Smooth muscle cell of the brain vasculature (primary cell): ENCODE data around the gene PPP2R1A.
"Not testable (repeated sequence)": the region's sequence is repeated elsewhere in the genome, so short reads cannot be mapped to it uniquely, and the experiment has no call there.

Experiments
- DNase-seq: peaks from one replicate; pipeline ENCODE4 v3.0.0-alpha.2; 2012; ENCODE audit warnings: low read depth, low spot score

PPP2R1A gene

GRCh38 chr19:52200755-52201391, 11.0 kb downstream of the PPP2R1A start:
- DNase-seq, result not testable (repeated sequence)

- DNase-seq, result no peak
Observed at GRCh38 chr19:52206481-52206880, 16.6 kb downstream of the PPP2R1A start.

GRCh38 chr19:52211203-52211602, 21.4 kb downstream of the PPP2R1A start:
- DNase-seq, result no peak

- no peak for DNase-seq
Observed at GRCh38 chr19:52211926-52212571, 22.2 kb downstream of the PPP2R1A start.

GRCh38 chr19:52212572-52213255, 22.9 kb downstream of the PPP2R1A start:
- no peak for DNase-seq

GRCh38 chr19:52214241-52214640, 24.4 kb downstream of the PPP2R1A start:
- no peak for DNase-seq

- no peak for DNase-seq
Observed at GRCh38 chr19:52216401-52216800, 26.5 kb downstream of the PPP2R1A start.

- no peak for DNase-seq
Observed at GRCh38 chr19:52217576-52217975, 27.7 kb downstream of the PPP2R1A start.

- DNase-seq, result no peak
Observed at GRCh38 chr19:52219611-52220010, 29.8 kb downstream of the PPP2R1A start.

GRCh38 chr19:52221031-52221430, 31.2 kb downstream of the PPP2R1A start:
- DNase-seq, result no peak

- DNase-seq, result no peak
Observed at GRCh38 chr19:52221831-52222375, 32.1 kb downstream of the PPP2R1A start.

GRCh38 chr19:52224211-52224610, 34.4 kb downstream of the PPP2R1A start:
- no peak for DNase-seq

- no peak for DNase-seq
Observed at GRCh38 chr19:52226652-52227051, 36.8 kb downstream of the PPP2R1A start.

- no peak for DNase-seq
Observed at GRCh38 chr19:52227196-52227940, 37.5 kb downstream of the PPP2R1A start.

GRCh38 chr19:52227980-52228379, 38.1 kb downstream of the PPP2R1A start:
- DNase-seq, result no peak

GRCh38 chr19:52229524-52229923, 39.7 kb downstream of the PPP2R1A start:
- no peak for DNase-seq

GRCh38 chr19:52230685-52231084, 40.8 kb downstream of the PPP2R1A start:
- no peak for DNase-seq

GRCh38 chr19:52231154-52231910, 41.5 kb downstream of the PPP2R1A start:
- no peak for DNase-seq

- no peak for DNase-seq
Observed at GRCh38 chr19:52234406-52234805, 44.6 kb downstream of the PPP2R1A start.

GRCh38 chr19:52237197-52237596, 47.3 kb downstream of the PPP2R1A start:
- no peak for DNase-seq

GRCh38 chr19:52237771-52238400, 48.0 kb downstream of the PPP2R1A start:
- peak; percentile 39 for DNase-seq
